Gastrocnemius medialis (tissue), 4 donors: ENCODE results near the gene CLASP1. TPM values are rescaled to one million over a fixed set of nuclear protein-coding genes. Genes with fewer than 3 reads are reported as not detected.

Experiments used
- ATAC-seq, 2 donors: fragments of 150-250 bp; one replicate each; pipeline ENCODE4 v1.9.1; 2016
- DNase-seq, 2 donors: peaks; one replicate each; pipeline ENCODE4 v3.0.0-alpha.2; 2019
- H3K27ac ChIP-seq, 4 donors: fragments of 200-600 bp; sonication (generic); 1 replicate in 1 of 4; 2 replicates in 3 of 4; pipeline ENCODE4 v1.5.1; 2016 to 2018; ENCODE audit warnings: mild to moderate bottlenecking in 2 of 4, moderate library complexity in 1 of 4
- H3K27me3 ChIP-seq, 3 donors: fragments of 200-600 bp; sonication (generic) in 2 of 3; 1 replicate in 1 of 3; 2 replicates in 2 of 3; pipeline versions ENCODE4 v1.5.1 to v1.6.0; 2016 to 2019; ENCODE audit warnings: mild to moderate bottlenecking in 1 of 3, moderate library complexity in 1 of 3
- H3K36me3 ChIP-seq, 2 donors: fragments of 200-600 bp; sonication (generic) in 1 of 2; one replicate each; pipeline ENCODE4 v1.5.1; 2017 to 2018
- H3K4me1 ChIP-seq, 2 donors: fragments of 200-600 bp; sonication (generic) in 1 of 2; one replicate each; pipeline ENCODE4 v1.5.1; 2016 to 2017; ENCODE audit warnings: mild to moderate bottlenecking in 2 of 2
- H3K4me3 ChIP-seq, 4 donors: fragments of 200-600 bp; sonication (generic) in 3 of 4; 1 replicate in 1 of 4; 2 replicates in 3 of 4; pipeline ENCODE4 v1.5.1; 2016 to 2019; ENCODE audit warnings: mild to moderate bottlenecking in 2 of 4
- H3K9me3 ChIP-seq, 3 donors: fragments of 200-600 bp; sonication (generic) in 2 of 3; 1 replicate in 1 of 3; 2 replicates in 2 of 3; pipeline ENCODE4 v1.5.1; 2016 to 2019
- CTCF ChIP-seq, 5 experiments: fragments of 450-650 bp in 3 of 5; fragments of 200-600 bp in 2 of 5; sonication (generic) in 2 of 5; IDR thresholded peaks in 4 of 5; conservative IDR thresholded peaks in 1 of 5; 1 replicate in 4 of 5; 2 replicates in 1 of 5; pipeline ENCODE4 v1.5.1; 2016 to 2019; ENCODE audit warnings: antibody characterized with exemption in 5 of 5, mild to moderate bottlenecking in 3 of 5, moderate library complexity in 3 of 5
- POLR2A ChIP-seq, 2 donors: fragments of 450-650 bp; IDR thresholded peaks; one replicate each; pipeline ENCODE4 v1.6.1; 2017; ENCODE audit warnings: antibody characterized with exemption in 2 of 2, mild to moderate bottlenecking in 2 of 2, moderate library complexity in 2 of 2
- in situ Hi-C, 4 donors: fragments of 200-750 bp; cut with MboI; loops; one replicate each; pipeline versions ENCODE4 v1.15.0 to v1.8.0; 2017; ENCODE audit warnings: low sequenced_read_pairs in 4 of 4
- intact Hi-C: fragments of 100-400 bp; cut with DNase I; formaldehyde crosslinking; loops from one replicate; pipeline ENCODE4 v1.15.1; 2023; ENCODE audit warnings: low total_unique reads
- total RNA-seq, 4 donors: library from RNA; depleted of rRNA; stranded (reverse); fragments of >200 nt; gene quantifications; one replicate each; pipeline versions ENCODE4 v1.1.0 to v1.2.3, GENCODE V29; 2016

Gene CLASP1
- total RNA-seq, 4 donors from 2014 or later, result 50.1 to 73.9 (median 61.4) TPM

GRCh38 chr2:121372082-121372481 is 277.2 kb downstream of the CLASP1 start:
- Histone ChIP-seq H3K27me3 (no peaks in the 10 kb centered on the region), H3K4me1 (no peaks in the 10 kb centered on the region), H3K27ac (no peak overlapping the region), H3K4me3 (no peak overlapping the region), H3K9me3 (no peaks in the 10 kb centered on the region), H3K36me3 (peaks cover 0 to 53% of the 10 kb centered on the region in 2 donors)
- DNase-seq, result no peak
- no peak for ATAC-seq
- in situ Hi-C loops (loop anchor here in 1 of 4 donors (25.0 kb wide), 1 partner anchor 285 kb away; no protein-coding TSS in a partner anchor), intact Hi-C loops (no loop called here)
- TF ChIP-seq POLR2A (IDR thresholded peaks at IDR 0.05) (no peak), CTCF (IDR thresholded peaks at IDR 0.05 in 4 of 5, conservative IDR thresholded peaks at IDR 0.05 in 1 of 5) (no peak)

GRCh38 chr2:121368836-121369235 is 280.4 kb downstream of the CLASP1 start:
- no peak overlapping the region for H3K4me3 ChIP-seq
- H3K9me3 ChIP-seq, result no peaks in the 10 kb centered on the region
- ATAC-seq (no peak), DNase-seq (no peak)
- H3K36me3 ChIP-seq, result peaks cover 0 to 43% of the 10 kb centered on the region in 2 donors
- no peak for TF ChIP-seq CTCF (IDR thresholded peaks at IDR 0.05 in 4 of 5, conservative IDR thresholded peaks at IDR 0.05 in 1 of 5)
- TF ChIP-seq POLR2A (IDR thresholded peaks at IDR 0.05), result no peak
- intact Hi-C loops, result no loop called here
- no peak overlapping the region for H3K27ac ChIP-seq
- peaks cover 0 to 6% of the 10 kb centered on the region in 2 donors for H3K4me1 ChIP-seq
- in situ Hi-C loops, result loop anchor here in 1 of 4 donors (25.0 kb wide), 1 partner anchor 282 kb away; no protein-coding TSS in a partner anchor
- no peaks in the 10 kb centered on the region for H3K27me3 ChIP-seq

- in situ Hi-C loops, result loop anchor here in 1 of 4 donors (25.0 kb wide), 1 partner anchor 281 kb away; no protein-coding TSS in a partner anchor
- Histone ChIP-seq H3K27ac (no peak overlapping the region), H3K4me3 (no peak overlapping the region), H3K27me3 (no peaks in the 10 kb centered on the region), H3K9me3 (no peaks in the 10 kb centered on the region), H3K4me1 (peaks cover 0 to 12% of the 10 kb centered on the region in 2 donors), H3K36me3 (peaks cover 0 to 44% of the 10 kb centered on the region in 2 donors)
- TF ChIP-seq CTCF (IDR thresholded peaks at IDR 0.05 in 4 of 5, conservative IDR thresholded peaks at IDR 0.05 in 1 of 5) (no peak), POLR2A (IDR thresholded peaks at IDR 0.05) (no peak)
- no peak for DNase-seq
- ATAC-seq, result no peak
- intact Hi-C loops, result no loop called here
Measured at GRCh38 chr2:121368155-121368554, 281.1 kb downstream of the CLASP1 start.

GRCh38 chr2:121367246-121367900 is 281.9 kb downstream of the CLASP1 start:
- in situ Hi-C loops (loop anchor here in 1 of 4 donors (25.0 kb wide), 1 partner anchor 280 kb away; no protein-coding TSS in a partner anchor), intact Hi-C loops (no loop called here)
- DNase-seq (no peak), ATAC-seq (no peak)
- H3K27ac ChIP-seq, result no peak overlapping the region
- no peaks in the 10 kb centered on the region for H3K9me3 ChIP-seq
- H3K36me3 ChIP-seq, result peaks cover 0 to 52% of the 10 kb centered on the region in 2 donors
- no peak for TF ChIP-seq CTCF (IDR thresholded peaks at IDR 0.05 in 4 of 5, conservative IDR thresholded peaks at IDR 0.05 in 1 of 5)
- no peak for TF ChIP-seq POLR2A (IDR thresholded peaks at IDR 0.05)
- peaks cover 0 to 12% of the 10 kb centered on the region in 2 donors for H3K4me1 ChIP-seq
- H3K27me3 ChIP-seq, result no peaks in the 10 kb centered on the region
- H3K4me3 ChIP-seq, result no peak overlapping the region
